ENCODE data around the gene CLMN.
A peak's percentile ranks its signal among the peaks of the same experiment; 100 is the strongest.

CLMN gene

DNA sequence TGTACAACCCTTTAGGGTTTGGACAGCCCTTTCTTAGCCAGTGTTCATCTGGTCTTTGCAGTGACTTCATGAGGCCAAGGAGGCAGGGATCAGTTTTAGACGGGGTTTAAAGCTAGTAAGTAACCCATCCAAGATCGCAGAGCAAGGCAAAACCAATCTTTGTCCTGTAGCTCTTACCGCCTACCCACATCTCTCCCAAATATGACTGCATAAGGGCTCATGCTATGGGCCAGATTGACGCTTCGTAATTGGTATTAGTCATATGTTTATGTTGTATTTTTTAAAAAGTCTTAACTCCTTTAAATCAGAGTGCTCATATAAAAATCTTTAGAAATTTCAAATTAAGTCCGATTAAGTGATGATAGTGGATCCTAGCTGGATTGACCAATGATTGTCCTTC, 3.7 kb upstream of the CLMN start:
- DNase-seq (ENCODE audit: low spot score), result no peak
- no peak overlapping the region for H3K27ac ChIP-seq
- no peak for TF ChIP-seq CTCF (IDR thresholded peaks at IDR 0.05)
- no peak overlapping the region for H3K4me3 ChIP-seq

GRCh38 chr14:95322651-95323050, 2.9 kb upstream of the CLMN start:
- Histone ChIP-seq H3K4me3 (no peak overlapping the region), H3K27ac (no peak overlapping the region)
- no peak for DNase-seq (ENCODE audit: low spot score)
- TF ChIP-seq CTCF (IDR thresholded peaks at IDR 0.05), result no peak

- no peak for DNase-seq (ENCODE audit: low spot score)
- Histone ChIP-seq H3K4me3 (no peak overlapping the region), H3K27ac (no peak overlapping the region)
- no peak for TF ChIP-seq CTCF (IDR thresholded peaks at IDR 0.05)
These were observed 2.2 kb upstream of the CLMN start for GRCh38 chr14:95321693-95322455.

DNA sequence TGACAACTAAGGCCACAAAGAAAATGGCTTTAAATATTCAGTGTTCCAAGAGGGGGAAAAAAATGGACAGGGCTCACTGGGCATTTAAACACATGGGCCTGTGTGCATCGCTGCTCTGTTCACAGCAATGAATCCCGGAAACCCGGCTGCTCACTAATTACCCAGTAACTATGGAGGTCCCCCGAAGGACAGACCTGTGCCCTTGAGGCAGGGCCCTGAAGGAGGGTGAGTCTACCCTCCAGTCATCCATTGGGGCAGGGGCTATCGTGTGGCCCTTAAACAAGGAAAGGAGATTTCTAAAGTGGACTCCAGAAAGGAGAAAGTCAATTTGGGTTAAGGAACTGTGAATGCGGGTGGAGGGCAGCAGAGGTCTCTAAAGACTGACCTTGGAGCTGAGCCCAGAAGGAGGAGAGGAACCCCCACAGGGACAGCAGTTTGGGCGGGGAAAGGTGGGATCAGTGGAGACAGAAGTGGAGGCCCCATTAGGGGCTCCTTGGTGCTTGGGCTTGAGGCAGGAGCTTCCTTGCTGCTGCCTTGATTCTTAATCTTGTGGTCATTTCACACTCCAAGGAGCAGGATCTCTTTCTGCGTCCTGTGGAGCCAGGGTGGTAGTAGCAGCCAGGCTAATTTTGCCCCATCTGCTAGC, 1.4 kb upstream of the CLMN start:
- Histone ChIP-seq H3K4me3 (no peak overlapping the region), H3K27ac (peak overlapping the region; percentile 25 to 72)
- DNase-seq (ENCODE audit: low spot score), result no peak
- TF ChIP-seq CTCF (IDR thresholded peaks at IDR 0.05), result no peak

DNA sequence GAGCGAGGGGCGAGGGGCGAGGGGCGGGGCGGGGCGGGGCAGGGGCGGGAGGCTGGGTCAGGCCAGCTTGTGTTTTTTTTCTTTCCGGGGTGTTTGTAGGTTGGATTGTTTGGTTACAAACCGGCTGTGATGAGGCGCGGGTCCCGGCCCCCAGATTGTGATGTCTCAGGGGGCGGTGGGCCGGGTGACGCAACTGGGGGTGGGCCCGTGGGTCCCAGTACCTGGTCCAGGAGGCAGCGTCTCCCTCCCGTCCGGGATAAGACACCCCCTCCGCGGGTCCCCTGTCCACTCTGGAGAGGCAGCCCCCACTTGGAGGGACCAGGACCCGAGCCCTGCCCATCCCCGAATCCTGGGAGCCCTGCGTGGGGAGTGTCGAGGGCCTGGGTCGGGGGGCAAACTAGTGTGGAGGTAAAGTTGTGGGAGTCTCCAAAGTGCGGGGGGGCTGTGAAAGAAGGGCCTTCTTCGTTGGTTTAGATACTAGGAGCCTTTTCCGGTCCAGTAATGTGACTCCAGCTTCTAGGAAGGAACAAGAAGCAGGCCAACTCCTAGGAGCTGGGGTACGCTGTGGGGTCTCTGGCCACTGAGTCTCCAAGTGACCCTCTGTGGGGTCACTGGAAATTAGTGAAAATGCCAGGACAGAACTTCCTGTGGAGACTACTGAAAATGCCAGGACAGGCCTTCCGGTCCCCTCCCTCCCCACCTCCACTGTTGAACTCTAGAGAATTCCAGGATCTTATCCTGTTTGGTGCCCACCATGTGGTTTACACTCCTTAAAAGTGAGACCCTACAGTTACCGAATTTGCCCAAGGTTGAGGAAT, 579 bp upstream of the CLMN start:
- DNase-seq (ENCODE audit: low spot score), result no peak
- peak overlapping the region; percentile 53 to 72 for H3K27ac ChIP-seq

More for the DNA sequence above, 579 bp upstream of the CLMN start:
- peak overlapping the region; percentile 78 for H3K4me3 ChIP-seq
- no peak for TF ChIP-seq CTCF (IDR thresholded peaks at IDR 0.05)
